Mesendoderm (in vitro differentiated cells): Measurements from ENCODE around the gene ADGRA3.

Experiments used
- DNase-seq: peaks from one replicate; pipeline ENCODE4 v3.0.0; 2013
- H2AK5ac ChIP-seq: 2 replicates; pipeline ENCODE4 v1.6.1; 2013; ENCODE audit warnings: low read length, inconsistent platforms
- H2BK120ac ChIP-seq: 2 replicates; pipeline ENCODE4 v1.6.1; 2013; ENCODE audit warnings: low read depth, mild to moderate bottlenecking, low read length, moderate library complexity, mixed read lengths
- H2BK15ac ChIP-seq: replicated peaks from 2 replicates; pipeline ENCODE4 v1.6.1; 2013; ENCODE audit warnings: low read depth, mild to moderate bottlenecking, moderate library complexity
- H2BK5ac ChIP-seq: 2 replicates; pipeline ENCODE4 v1.6.1; 2013; ENCODE audit warnings: low read length, inconsistent platforms
- H3K18ac ChIP-seq: 2 replicates; pipeline ENCODE4 v1.6.1; 2013; ENCODE audit warnings: mild to moderate bottlenecking, low read length, mixed read lengths
- H3K23ac ChIP-seq: one replicate; pipeline ENCODE4 v1.6.1; 2013; ENCODE audit warnings: low read length
- H3K27ac ChIP-seq: 2 replicates; pipeline ENCODE4 v1.5.1; 2013; ENCODE audit warnings: low read depth, mild to moderate bottlenecking, inconsistent platforms, low read length, moderate library complexity
- H3K27me3 ChIP-seq: 2 replicates; pipeline ENCODE4 v1.6.1; 2013; ENCODE audit warnings: low read length, control low read depth, mild to moderate bottlenecking, inconsistent platforms; ENCODE audit not compliant: insufficient read depth, poor library complexity
- H3K36me3 ChIP-seq: 2 replicates; pipeline ENCODE4 v1.6.1; 2013; ENCODE audit warnings: low read length, inconsistent platforms; ENCODE audit not compliant: control insufficient read depth, insufficient read depth
- H3K4ac ChIP-seq: one replicate; pipeline ENCODE4 v1.6.1; 2013; ENCODE audit warnings: low read depth, mild to moderate bottlenecking, low read length, moderate library complexity
- H3K4me1 ChIP-seq: 2 replicates; pipeline ENCODE4 v1.6.1; 2013; ENCODE audit warnings: low read depth, low read length, inconsistent platforms; ENCODE audit not compliant: control insufficient read depth
- H3K4me2 ChIP-seq: 2 replicates; pipeline ENCODE4 v1.6.1; 2013; ENCODE audit warnings: low read length
- H3K4me3 ChIP-seq: 2 replicates; pipeline ENCODE4 v1.5.1; 2013; ENCODE audit warnings: mild to moderate bottlenecking, low read length
- H3K56ac ChIP-seq: one replicate; pipeline ENCODE4 v1.6.1; 2013; ENCODE audit warnings: low read length
- H3K79me1 ChIP-seq: 2 replicates; pipeline ENCODE4 v1.6.1; 2013; ENCODE audit warnings: low read length, inconsistent platforms
- H3K79me2 ChIP-seq: 2 replicates; pipeline ENCODE4 v1.6.1; 2013; ENCODE audit warnings: mild to moderate bottlenecking, low read length; ENCODE audit not compliant: control insufficient read depth, insufficient read depth
- H3K9ac ChIP-seq: 2 replicates; pipeline ENCODE4 v1.6.1; 2013; ENCODE audit warnings: low read length, inconsistent platforms
- H4K5ac ChIP-seq: one replicate; pipeline ENCODE4 v1.6.1; 2013; ENCODE audit warnings: low read length
- H4K8ac ChIP-seq: one replicate; pipeline ENCODE4 v1.6.1; 2013; ENCODE audit warnings: low read depth, mild to moderate bottlenecking, control low read depth, low read length, moderate library complexity
- WGBS: extraction: QIAGEN DNeasy Blood & Tissue Kit; methylation state at CpG from one replicate; pipeline ENCODE4 v1.1.7; 2013; ENCODE audit warnings: low lambda C conversion rate, missing lambda C conversion rate; ENCODE audit not compliant: insufficient coverage; ENCODE audit errors: extremely low coverage; 5-methylcytosine and 5-hydroxymethylcytosine counted together

The ADGRA3 gene

DNA sequence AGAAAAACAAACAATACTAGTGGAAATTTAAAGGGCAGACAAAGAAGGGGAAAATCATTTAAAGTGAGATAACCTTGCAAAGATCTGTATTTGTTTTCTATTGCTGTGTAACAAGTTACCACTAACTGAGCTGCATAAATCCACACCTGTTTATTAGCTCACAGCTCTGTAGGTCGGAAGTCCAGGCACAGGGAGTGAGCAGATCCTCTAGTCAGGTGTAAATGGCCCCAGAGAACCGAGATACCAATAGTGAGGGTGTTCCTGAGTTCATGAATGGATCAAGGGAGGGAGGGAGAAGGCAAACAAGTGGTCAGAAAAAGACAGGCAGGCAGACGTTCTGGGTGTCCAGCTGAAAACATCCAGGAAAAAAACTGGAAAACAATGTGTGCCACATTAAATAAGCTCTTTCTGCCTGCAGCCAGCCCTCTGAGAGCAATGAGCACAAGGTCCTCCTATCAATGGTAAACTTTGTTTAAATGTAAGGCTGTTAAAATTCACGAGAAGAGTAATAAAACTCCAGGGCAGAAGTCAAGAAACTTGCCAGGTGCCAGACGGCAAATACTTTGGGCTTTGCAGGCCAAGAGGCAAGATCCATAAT, 25.0 kb downstream of the ADGRA3 start:
- Histone ChIP-seq H4K5ac (no peak overlapping the region), H2BK5ac (no peak overlapping the region), H3K27me3 (no peaks in the 10 kb centered on the region), H2BK120ac (no peak overlapping the region), H2BK15ac (no peak overlapping the region), H3K27ac (peak overlapping the region; percentile 14), H3K79me2 (peaks cover 71% of the 10 kb centered on the region), H3K4me3 (no peak overlapping the region), H3K79me1 (peaks cover 18% of the 10 kb centered on the region), H3K4me2 (no peak overlapping the region), H3K23ac (no peak overlapping the region), H4K8ac (no peak overlapping the region), H3K4me1 (peaks cover 12% of the 10 kb centered on the region), H3K9ac (no peak overlapping the region), H3K18ac (no peak overlapping the region), H3K36me3 (no peaks in the 10 kb centered on the region), H3K4ac (no peak overlapping the region), H2AK5ac (no peak overlapping the region), H3K56ac (no peak overlapping the region)
- DNase-seq = peak; percentile 62
- WGBS = no CpG with 5 or more reads among the region's 5 CpGs

DNA sequence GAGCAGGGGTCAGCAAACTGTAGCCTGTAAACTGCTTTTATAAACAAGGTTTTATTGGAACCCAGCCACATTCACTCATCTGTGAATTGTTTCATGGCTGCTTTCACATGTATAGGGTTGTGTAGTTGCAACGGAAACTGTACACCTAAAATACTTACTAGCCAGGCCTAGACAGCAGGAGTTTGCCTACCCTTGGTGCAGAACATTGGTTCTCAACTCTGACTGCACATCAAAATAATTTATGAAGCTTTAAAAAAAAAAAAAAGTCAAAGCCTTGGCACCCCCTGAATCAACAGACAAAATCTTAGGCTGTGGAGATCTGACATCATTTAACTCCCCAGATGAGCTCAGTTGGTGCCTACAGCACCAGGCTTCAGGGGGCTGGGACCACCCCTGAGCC, 27.8 kb downstream of the ADGRA3 start:
- H3K27ac ChIP-seq = no peak overlapping the region
- WGBS = no CpG with 5 or more reads among the region's 1 CpG
- H2AK5ac ChIP-seq = no peak overlapping the region
- H4K8ac ChIP-seq = no peak overlapping the region
- no peaks in the 10 kb centered on the region for H3K36me3 ChIP-seq
- H3K79me2 ChIP-seq = peaks cover 74% of the 10 kb centered on the region
- no peak overlapping the region for H2BK5ac ChIP-seq
- DNase-seq = no peak
- H3K23ac ChIP-seq = no peak overlapping the region
- H4K5ac ChIP-seq = no peak overlapping the region
- H3K9ac ChIP-seq = no peak overlapping the region
- no peak overlapping the region for H3K4me3 ChIP-seq
- no peak overlapping the region for H3K4ac ChIP-seq
- no peaks in the 10 kb centered on the region for H3K27me3 ChIP-seq
- H2BK15ac ChIP-seq = no peak overlapping the region
- no peak overlapping the region for H2BK120ac ChIP-seq
- no peak overlapping the region for H3K4me2 ChIP-seq
- H3K4me1 ChIP-seq = peaks cover 12% of the 10 kb centered on the region
- H3K79me1 ChIP-seq = peaks cover 16% of the 10 kb centered on the region
- H3K18ac ChIP-seq = no peak overlapping the region
- H3K56ac ChIP-seq = no peak overlapping the region

GRCh38 chr4:22487328-22487727, 28.5 kb downstream of the ADGRA3 start:
- no CpG with 5 or more reads among the region's 5 CpGs for WGBS
- H4K5ac ChIP-seq = no peak overlapping the region

DNA sequence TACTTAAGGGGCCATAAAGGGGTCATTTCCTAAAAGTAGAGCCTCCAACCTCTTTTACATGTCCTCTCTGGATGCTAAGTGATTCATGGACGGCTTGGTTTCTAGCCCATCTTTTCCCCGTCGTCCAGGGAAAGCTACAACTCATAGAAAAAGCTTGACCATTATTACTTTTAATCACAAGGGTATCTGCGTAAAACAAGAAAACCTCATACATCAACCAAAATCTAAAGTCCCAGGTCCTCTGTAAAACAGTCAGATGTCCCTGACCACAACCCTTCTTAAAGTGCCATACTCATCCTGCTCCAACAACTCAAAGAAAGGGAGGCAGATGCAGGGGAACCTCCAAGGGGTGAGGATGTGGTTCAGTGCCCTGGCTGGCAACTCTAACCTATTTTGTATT, 29.6 kb downstream of the ADGRA3 start:
- Histone ChIP-seq H3K4me3 (no peak overlapping the region), H3K4me2 (no peak overlapping the region), H2AK5ac (no peak overlapping the region), H3K27ac (no peak overlapping the region), H2BK120ac (no peak overlapping the region), H3K23ac (no peak overlapping the region), H3K18ac (no peak overlapping the region), H2BK15ac (no peak overlapping the region), H4K5ac (no peak overlapping the region), H3K79me2 (peaks cover 73% of the 10 kb centered on the region), H4K8ac (peak overlapping the region; percentile 65), H3K4ac (no peak overlapping the region), H3K4me1 (peaks cover 7% of the 10 kb centered on the region), H3K9ac (no peak overlapping the region), H3K56ac (no peak overlapping the region), H3K36me3 (no peaks in the 10 kb centered on the region), H3K79me1 (peaks cover 14% of the 10 kb centered on the region), H3K27me3 (no peaks in the 10 kb centered on the region), H2BK5ac (no peak overlapping the region)
- DNase-seq = no peak
- no CpG with 5 or more reads among the region's 4 CpGs for WGBS

More at GRCh38 chr4:22487328-22487727, 28.5 kb downstream of the ADGRA3 start:
- H3K27me3 ChIP-seq = no peaks in the 10 kb centered on the region
- no peak overlapping the region for H3K56ac ChIP-seq
- no peak overlapping the region for H4K8ac ChIP-seq
- no peak overlapping the region for H3K18ac ChIP-seq
- no peaks in the 10 kb centered on the region for H3K36me3 ChIP-seq
- H2BK120ac ChIP-seq = no peak overlapping the region
- H3K4me3 ChIP-seq = no peak overlapping the region
- no peak overlapping the region for H3K4me2 ChIP-seq
- H3K79me1 ChIP-seq = peaks cover 18% of the 10 kb centered on the region
- DNase-seq = no peak
- H3K4me1 ChIP-seq = peaks cover 12% of the 10 kb centered on the region
- no peak overlapping the region for H3K4ac ChIP-seq
- H3K9ac ChIP-seq = no peak overlapping the region
- H2BK5ac ChIP-seq = no peak overlapping the region
- no peak overlapping the region for H3K27ac ChIP-seq
- H3K23ac ChIP-seq = no peak overlapping the region
- H2AK5ac ChIP-seq = no peak overlapping the region
- no peak overlapping the region for H2BK15ac ChIP-seq
- H3K79me2 ChIP-seq = peaks cover 77% of the 10 kb centered on the region

DNA sequence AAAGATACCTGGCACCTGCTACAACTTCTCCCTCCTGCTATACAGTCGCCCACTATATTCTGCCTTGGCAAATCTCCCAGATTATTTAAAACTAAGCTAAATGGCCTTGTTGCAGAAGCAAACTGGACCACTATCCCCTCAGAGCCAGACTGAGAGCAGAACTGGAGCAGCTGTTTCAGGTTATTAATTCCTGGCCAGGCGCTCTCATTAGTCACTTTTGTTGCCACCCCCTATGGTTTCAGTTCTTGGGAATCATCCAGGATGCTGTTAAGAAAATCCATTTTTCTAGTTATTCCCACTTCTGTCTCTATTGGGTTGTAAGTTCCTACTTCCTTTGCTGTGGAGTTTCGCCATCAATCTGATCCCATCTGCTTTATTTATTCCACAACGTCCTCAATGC, 30.1 kb downstream of the ADGRA3 start:
- Histone ChIP-seq H3K79me1 (peaks cover 13% of the 10 kb centered on the region), H3K36me3 (no peaks in the 10 kb centered on the region), H3K4me2 (no peak overlapping the region), H3K27me3 (no peaks in the 10 kb centered on the region), H3K27ac (no peak overlapping the region), H3K56ac (no peak overlapping the region), H2BK5ac (no peak overlapping the region), H3K18ac (no peak overlapping the region), H3K9ac (no peak overlapping the region), H2BK120ac (no peak overlapping the region), H4K8ac (no peak overlapping the region), H3K4me1 (peaks cover 4% of the 10 kb centered on the region), H3K79me2 (peaks cover 72% of the 10 kb centered on the region), H3K4ac (no peak overlapping the region), H3K4me3 (no peak overlapping the region), H2BK15ac (no peak overlapping the region), H3K23ac (no peak overlapping the region), H2AK5ac (no peak overlapping the region), H4K5ac (no peak overlapping the region)
- WGBS = no CpG with 5 or more reads among the region's 4 CpGs
- DNase-seq = no peak

DNA sequence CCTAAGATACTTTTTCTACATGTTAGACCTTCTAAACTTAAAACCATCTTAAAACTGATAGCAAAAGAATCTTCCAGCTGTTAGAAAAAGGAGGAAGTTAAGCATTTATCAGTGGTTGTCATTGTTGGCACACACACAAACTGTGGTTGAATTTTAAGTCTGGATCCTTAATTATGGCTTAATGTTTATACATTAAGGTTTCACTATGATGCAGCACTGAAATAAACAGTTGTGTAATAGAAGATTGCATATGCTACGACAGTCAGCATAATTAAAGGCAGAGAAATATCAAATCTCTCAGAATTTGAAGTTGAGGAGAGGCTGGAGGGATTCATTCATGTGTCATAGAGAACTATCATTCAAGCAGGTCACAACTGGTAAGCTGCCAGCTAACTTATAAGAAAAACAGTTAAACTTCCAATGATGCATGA, 32.3 kb downstream of the ADGRA3 start:
- Histone ChIP-seq H3K56ac (no peak overlapping the region), H2AK5ac (no peak overlapping the region), H3K36me3 (no peaks in the 10 kb centered on the region), H3K4me2 (no peak overlapping the region), H3K4me1 (peaks cover 4% of the 10 kb centered on the region), H2BK120ac (no peak overlapping the region), H3K79me1 (peaks cover 13% of the 10 kb centered on the region), H3K27me3 (no peaks in the 10 kb centered on the region), H3K18ac (no peak overlapping the region), H3K4ac (no peak overlapping the region), H2BK5ac (no peak overlapping the region), H4K8ac (no peak overlapping the region), H3K9ac (no peak overlapping the region), H3K27ac (no peak overlapping the region), H3K79me2 (peaks cover 68% of the 10 kb centered on the region), H2BK15ac (no peak overlapping the region), H3K23ac (no peak overlapping the region), H4K5ac (no peak overlapping the region), H3K4me3 (no peak overlapping the region)
- no peak for DNase-seq
- whole genome bisulfite sequencing = no CpG with 5 or more reads among the region's 1 CpG
